Left ventricle myocardium inferior (tissue), 1 donor: ENCODE results near the gene GJB3. TPM values are rescaled to one million over a fixed set of nuclear protein-coding genes. Genes with fewer than 3 reads are reported as not detected.

Experiments
- DNase-seq: peaks from one replicate; pipeline ENCODE4 v3.0.0-alpha.2; 2020
- H3K27ac ChIP-seq: fragments of 200-600 bp; replicated peaks from 2 replicates; pipeline ENCODE4 v1.8.0; 2021
- H3K27me3 ChIP-seq: fragments of 200-600 bp; 2 replicates; pipeline ENCODE4 v1.8.0; 2021; ENCODE audit warnings: low read depth
- H3K36me3 ChIP-seq: fragments of 200-600 bp; 2 replicates; pipeline ENCODE4 v1.8.0; 2021
- H3K4me1 ChIP-seq: fragments of 200-600 bp; 2 replicates; pipeline ENCODE4 v1.8.0; 2021
- H3K4me3 ChIP-seq: fragments of 200-600 bp; 2 replicates; pipeline ENCODE4 v1.8.0; 2021; ENCODE audit warnings: mild to moderate bottlenecking, moderate library complexity
- H3K9me3 ChIP-seq: fragments of 200-600 bp; replicated peaks from 2 replicates; pipeline ENCODE4 v1.8.0; 2021
- intact Hi-C: fragments of 100-400 bp; cut with micrococcal nuclease; formaldehyde crosslinking; loops from one replicate; pipeline ENCODE4 v1.11.0; 2022
- total RNA-seq: library from RNA; stranded (reverse); fragmentation: NEBNext Ultra II Directional; extraction: Animal tissue kit (Norgen Biotek cat#: 25700); gene quantifications from one replicate; pipeline ENCODE4 v1.2.1, GENCODE V29; 2021
- TF ChIP-seq, protein P1 (sequence below): fragments of 200-600 bp; IDR thresholded peaks from 2 replicates; pipeline ENCODE4 v1.8.0; 2021; ENCODE audit warnings: antibody characterized with exemption, mild to moderate bottlenecking, borderline replicate concordance
- donor health status: DM: no; HTN: yes; CAD: no; lungs with severe emphysema.

GJB3 gene
- total RNA-seq, 1 donor from 2014 or later: not detected

GRCh38 chr1:34777519-34778321 lies 3.3 kb upstream of the GJB3 start:
- Histone ChIP-seq H3K4me3 (no peak overlapping the region), H3K9me3 (no peaks in the 10 kb centered on the region), H3K27ac (no peak overlapping the region), H3K4me1 (peaks cover 14% of the 10 kb centered on the region), H3K27me3 (peaks cover 95% of the 10 kb centered on the region), H3K36me3 (no peaks in the 10 kb centered on the region)
- TF ChIP-seq, protein P1, sequence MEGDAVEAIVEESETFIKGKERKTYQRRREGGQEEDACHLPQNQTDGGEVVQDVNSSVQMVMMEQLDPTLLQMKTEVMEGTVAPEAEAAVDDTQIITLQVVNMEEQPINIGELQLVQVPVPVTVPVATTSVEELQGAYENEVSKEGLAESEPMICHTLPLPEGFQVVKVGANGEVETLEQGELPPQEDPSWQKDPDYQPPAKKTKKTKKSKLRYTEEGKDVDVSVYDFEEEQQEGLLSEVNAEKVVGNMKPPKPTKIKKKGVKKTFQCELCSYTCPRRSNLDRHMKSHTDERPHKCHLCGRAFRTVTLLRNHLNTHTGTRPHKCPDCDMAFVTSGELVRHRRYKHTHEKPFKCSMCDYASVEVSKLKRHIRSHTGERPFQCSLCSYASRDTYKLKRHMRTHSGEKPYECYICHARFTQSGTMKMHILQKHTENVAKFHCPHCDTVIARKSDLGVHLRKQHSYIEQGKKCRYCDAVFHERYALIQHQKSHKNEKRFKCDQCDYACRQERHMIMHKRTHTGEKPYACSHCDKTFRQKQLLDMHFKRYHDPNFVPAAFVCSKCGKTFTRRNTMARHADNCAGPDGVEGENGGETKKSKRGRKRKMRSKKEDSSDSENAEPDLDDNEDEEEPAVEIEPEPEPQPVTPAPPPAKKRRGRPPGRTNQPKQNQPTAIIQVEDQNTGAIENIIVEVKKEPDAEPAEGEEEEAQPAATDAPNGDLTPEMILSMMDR: no peak
- intact Hi-C loops: no loop called here
- DNase-seq: no peak

DNA sequence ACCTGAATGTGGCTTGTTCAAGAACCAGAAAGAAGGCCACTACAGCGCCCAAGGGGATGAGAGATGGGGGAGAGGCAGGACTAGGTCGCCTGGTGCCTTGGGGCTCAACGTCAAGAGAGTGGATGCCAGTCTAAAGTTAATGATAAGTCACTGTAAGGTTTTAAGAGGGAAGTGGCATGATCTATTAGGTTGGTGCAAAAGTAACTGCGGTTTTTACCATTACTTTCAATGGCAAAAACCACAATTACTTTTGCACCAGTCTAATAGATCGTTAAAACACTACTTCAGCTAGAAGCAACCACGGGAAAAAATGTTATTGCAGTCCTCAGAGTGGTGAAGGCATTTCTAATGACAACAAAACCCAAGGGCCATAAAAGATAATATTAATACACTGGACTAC lies 2.6 kb upstream of the GJB3 start:
- Histone ChIP-seq H3K27ac (no peak overlapping the region), H3K4me3 (no peak overlapping the region), H3K27me3 (peaks cover 95% of the 10 kb centered on the region), H3K36me3 (no peaks in the 10 kb centered on the region), H3K4me1 (peaks cover 14% of the 10 kb centered on the region), H3K9me3 (no peaks in the 10 kb centered on the region)
- intact Hi-C loops: no loop called here
- TF ChIP-seq, protein P1: no peak
- DNase-seq: no peak

DNA sequence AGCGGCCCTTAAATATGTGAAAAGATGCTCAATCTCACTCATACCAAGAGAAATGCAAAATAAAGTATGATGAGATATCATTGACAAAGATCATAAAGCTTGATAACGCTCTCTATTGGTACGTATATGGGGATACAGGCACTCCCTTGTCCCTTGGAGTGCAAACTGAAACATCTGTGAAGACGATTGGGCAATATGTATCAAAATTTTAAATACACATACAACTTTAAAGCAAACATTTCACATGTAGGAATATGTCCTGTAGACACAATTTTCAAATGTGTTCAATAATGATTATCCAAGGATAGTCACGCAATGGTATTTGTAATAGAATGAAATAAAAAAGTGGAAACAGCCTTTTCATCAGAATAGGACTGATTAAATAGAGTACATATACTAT lies 2.0 kb upstream of the GJB3 start:
- Histone ChIP-seq H3K4me1 (peaks cover 14% of the 10 kb centered on the region), H3K36me3 (no peaks in the 10 kb centered on the region), H3K9me3 (no peaks in the 10 kb centered on the region), H3K27me3 (peaks cover 95% of the 10 kb centered on the region), H3K4me3 (no peak overlapping the region), H3K27ac (no peak overlapping the region)
- intact Hi-C loops: no loop called here
- DNase-seq: no peak
- TF ChIP-seq, protein P1: no peak

DNA sequence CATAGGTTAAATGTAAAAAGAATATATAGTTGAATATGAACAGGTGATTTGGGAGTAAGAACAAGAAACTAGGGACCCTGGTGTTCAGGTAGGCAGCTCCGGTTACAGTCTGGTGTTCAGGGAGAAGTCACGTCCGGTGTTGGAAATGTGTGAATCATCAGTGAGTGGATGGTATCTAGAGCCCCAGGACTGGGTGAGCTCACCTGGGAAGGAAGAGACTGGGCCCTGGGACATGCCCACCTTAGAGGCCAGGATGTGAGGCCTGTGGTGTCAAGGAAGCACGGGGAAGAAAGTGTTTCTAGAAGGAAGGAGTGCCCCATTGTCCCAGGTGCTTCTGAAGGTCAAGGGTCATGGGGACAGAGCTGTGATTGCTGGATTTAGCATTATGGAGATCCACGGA lies 1.5 kb upstream of the GJB3 start:
- TF ChIP-seq, protein P1: no peak
- intact Hi-C loops: no loop called here
- Histone ChIP-seq H3K4me3 (no peak overlapping the region), H3K27ac (no peak overlapping the region), H3K4me1 (peaks cover 14% of the 10 kb centered on the region), H3K27me3 (peaks cover 90% of the 10 kb centered on the region), H3K9me3 (no peaks in the 10 kb centered on the region), H3K36me3 (no peaks in the 10 kb centered on the region)
- no peak for DNase-seq

DNA sequence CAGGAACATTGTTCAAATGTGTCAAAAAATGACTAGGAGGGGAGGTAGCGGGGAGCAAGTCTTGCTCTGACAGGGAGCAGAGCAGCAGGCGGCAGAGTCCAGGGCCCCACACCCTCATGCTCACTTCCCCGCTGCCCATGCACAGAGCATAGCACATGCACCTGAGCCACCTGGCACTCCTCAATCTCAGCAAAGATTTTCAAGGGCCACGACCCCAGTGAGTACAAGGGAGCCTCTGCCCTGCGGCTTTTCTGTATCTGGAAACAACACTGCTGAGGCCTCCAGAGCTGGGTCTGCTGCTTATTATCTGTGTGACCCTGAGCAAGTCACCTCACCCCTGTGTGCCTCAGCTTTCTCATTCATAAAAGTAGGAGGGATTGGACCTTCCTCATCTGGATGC lies 1.1 kb upstream of the GJB3 start:
- Histone ChIP-seq H3K27me3 (peaks cover 86% of the 10 kb centered on the region), H3K4me1 (peaks cover 14% of the 10 kb centered on the region), H3K27ac (no peak overlapping the region), H3K4me3 (no peak overlapping the region), H3K36me3 (no peaks in the 10 kb centered on the region), H3K9me3 (no peaks in the 10 kb centered on the region)
- intact Hi-C loops: no loop called here
- TF ChIP-seq, protein P1: no peak
- DNase-seq: no peak
